ENCODE measurements around the gene NFYC. TPM values are rescaled to one million over a fixed set of nuclear protein-coding genes. Genes with fewer than 3 reads are reported as not detected.

The NFYC gene
- polyA plus RNA-seq, 6 donors from 2014 or later: 60.3 to 95.4 (median 73.0) TPM

DNA sequence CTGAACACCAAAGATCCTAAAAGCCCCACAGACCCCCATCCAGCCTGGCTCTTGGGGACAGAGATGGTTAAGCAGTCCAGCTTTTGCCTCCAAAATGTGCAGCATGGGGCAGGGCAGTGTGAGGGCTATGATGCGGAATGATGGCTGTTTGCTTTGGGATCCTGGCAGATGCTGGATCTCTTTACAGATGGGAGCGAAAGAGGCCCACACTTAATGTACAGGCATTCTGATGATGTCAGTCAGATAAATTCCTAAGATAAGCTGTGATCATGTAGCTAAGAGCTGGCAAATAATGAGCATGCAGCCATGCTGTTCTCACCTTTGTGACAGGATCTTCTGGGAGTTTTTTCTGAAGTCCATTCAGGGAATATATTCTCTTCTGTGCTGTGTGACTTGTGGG lies 74.5 kb downstream of the NFYC start:
- H3K9me3 Mint-ChIP-seq: no peaks in the 10 kb centered on the region
- peaks cover 8 to 20% of the 10 kb centered on the region in 2 donors for H3K36me3 Mint-ChIP-seq
- no peak for DNase-seq
- no peak overlapping the region for H3K4me3 Mint-ChIP-seq
- no peaks in the 10 kb centered on the region for H3K27me3 Mint-ChIP-seq
- no peak for ATAC-seq (ENCODE audit: low read depth in 2 of 2)
- H3K27ac Mint-ChIP-seq: no peak overlapping the region
- peaks cover 10 to 15% (median 13%) of the 10 kb centered on the region in 3 donors for H3K4me1 Mint-ChIP-seq

DNA sequence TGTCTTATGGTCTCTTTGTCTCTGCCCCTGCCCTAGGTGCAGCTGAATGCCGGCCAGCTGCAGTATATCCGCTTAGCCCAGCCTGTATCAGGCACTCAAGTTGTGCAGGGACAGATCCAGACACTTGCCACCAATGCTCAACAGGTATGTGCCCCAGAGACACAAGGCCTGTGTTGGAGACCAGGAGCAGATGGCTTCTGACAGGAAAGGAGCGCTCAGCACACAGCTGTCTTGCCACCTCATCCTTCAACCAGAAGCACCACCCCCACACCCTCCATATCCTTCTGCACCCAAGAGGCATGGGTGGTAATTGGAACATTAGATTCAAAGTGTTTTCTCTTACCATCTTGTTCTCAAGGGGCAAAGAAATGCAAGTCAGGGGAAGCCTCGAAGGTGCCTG lies 75.1 kb downstream of the NFYC start:
- H3K9me3 Mint-ChIP-seq: no peaks in the 10 kb centered on the region
- no peak for ATAC-seq (ENCODE audit: low read depth in 2 of 2)
- peaks cover 10 to 15% (median 13%) of the 10 kb centered on the region in 3 donors for H3K4me1 Mint-ChIP-seq
- no peaks in the 10 kb centered on the region for H3K27me3 Mint-ChIP-seq
- H3K4me3 Mint-ChIP-seq: no peak overlapping the region
- no peak overlapping the region for H3K27ac Mint-ChIP-seq
- DNase-seq: no peak
- H3K36me3 Mint-ChIP-seq: peaks cover 13 to 25% of the 10 kb centered on the region in 2 donors

DNA sequence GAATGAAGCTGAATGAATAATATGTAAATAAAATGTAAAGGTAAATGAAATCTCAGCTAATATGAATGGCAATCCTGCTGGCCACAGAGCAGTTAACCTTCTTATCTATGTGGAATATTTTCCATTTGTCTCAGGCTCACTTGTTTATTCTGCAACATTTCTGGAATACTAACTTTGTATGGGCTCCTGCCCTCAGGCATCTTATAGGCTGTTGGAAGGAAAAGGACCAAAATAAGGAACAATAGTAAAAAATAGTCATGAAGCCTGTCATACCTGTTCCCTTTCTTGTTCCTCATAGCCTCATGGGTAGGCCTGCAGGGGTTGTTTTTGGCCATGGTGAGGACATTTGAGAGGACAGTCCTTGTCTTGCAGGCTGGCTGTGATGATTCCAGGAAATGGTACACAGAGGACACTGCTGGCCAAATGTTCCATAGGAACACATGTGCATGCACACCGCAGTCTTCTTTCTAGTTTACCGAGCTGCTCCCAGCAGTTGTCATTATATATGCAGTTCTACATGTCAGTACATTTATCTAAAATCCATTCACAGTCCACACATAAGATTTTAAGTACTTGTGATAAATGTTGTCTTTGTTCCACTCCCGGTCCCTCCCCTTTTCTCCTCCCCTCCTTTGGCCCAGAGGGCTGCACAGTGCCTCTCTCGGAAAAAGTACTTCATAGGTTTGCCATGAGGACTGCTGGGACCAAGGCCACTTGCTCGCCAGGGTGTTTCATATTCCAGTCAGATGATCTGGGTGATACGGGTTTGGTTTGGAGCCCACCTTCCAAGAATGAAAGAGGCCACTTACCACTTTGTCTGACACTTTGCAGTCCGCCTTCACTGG lies 76.9 kb downstream of the NFYC start:
- no peak for ATAC-seq (ENCODE audit: low read depth in 2 of 2)
- Mint-ChIP-seq H3K27me3 (no peaks in the 10 kb centered on the region), H3K36me3 (peaks cover 13 to 25% of the 10 kb centered on the region in 2 donors), H3K4me1 (peaks cover 10 to 11% (median 11%) of the 10 kb centered on the region in 3 donors), H3K27ac (peak overlapping the region in 2 of 6 donors; percentile 4 to 16), H3K9me3 (no peaks in the 10 kb centered on the region), H3K4me3 (no peak overlapping the region)
- no peak for DNase-seq

DNA sequence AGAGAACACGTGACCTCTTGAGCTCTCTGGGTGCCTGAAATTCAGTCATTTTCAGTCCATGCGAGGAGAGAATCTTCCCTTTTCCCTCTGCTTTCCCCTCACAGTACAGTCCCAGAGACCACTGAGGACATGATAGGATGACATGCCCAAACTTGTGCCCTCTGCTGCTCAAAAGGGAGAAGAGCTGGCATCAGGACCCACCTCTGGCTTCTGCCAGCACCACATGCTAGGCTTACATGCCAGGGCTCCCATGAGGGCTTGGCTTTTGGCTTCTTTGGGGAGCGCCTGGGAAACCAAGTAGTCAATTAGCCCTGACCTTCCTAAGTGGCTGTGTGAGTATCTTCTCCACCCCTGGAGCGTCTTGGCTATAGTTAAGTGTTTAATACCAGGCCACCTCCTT lies 78.3 kb downstream of the NFYC start:
- Mint-ChIP-seq H3K4me1 (peaks cover 0 to 6% (median 3%) of the 10 kb centered on the region in 3 donors), H3K36me3 (peaks cover 13 to 14% of the 10 kb centered on the region in 2 donors), H3K27ac (no peak overlapping the region), H3K4me3 (no peak overlapping the region), H3K9me3 (no peaks in the 10 kb centered on the region), H3K27me3 (no peaks in the 10 kb centered on the region)
- DNase-seq (no peak), ATAC-seq (ENCODE audit: low read depth in 2 of 2) (no peak)

DNA sequence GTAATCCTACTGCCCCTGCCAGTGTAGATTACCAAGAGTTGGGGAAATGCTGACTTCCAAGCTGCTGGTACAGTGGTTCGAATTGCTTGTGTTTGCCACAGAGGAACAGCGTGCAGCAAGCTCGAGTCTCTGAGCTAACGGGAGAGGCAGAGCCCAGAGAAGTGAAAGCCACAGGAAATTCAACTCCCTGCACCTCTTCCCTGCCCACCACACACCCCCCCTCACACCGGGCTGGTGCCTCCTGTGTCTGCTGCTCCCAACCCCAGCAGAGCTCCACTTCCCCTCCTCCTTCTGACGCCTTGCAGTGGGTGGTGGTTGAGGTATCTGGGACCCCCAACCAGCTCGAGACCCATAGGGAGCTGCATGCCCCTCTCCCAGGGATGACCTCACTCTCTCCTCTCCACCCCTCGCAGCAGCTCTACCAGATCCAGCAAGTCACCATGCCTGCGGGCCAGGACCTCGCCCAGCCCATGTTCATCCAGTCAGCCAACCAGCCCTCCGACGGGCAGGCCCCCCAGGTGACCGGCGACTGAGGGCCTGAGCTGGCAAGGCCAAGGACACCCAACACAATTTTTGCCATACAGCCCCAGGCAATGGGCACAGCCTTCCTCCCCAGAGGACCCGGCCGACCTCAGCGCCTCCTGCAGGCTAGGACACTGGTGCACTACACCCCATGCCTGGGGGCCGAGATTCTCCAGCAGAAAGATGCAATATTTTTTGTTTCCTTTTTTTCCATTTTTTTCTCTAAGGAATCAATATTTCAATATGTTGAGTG lies 79.0 kb downstream of the NFYC start:
- peaks cover 0 to 6% (median 3%) of the 10 kb centered on the region in 3 donors for H3K4me1 Mint-ChIP-seq
- H3K27me3 Mint-ChIP-seq: no peaks in the 10 kb centered on the region
- no peak for ATAC-seq (ENCODE audit: low read depth in 2 of 2)
- H3K4me3 Mint-ChIP-seq: peak overlapping the region in 1 of 8 donors; percentile 63
- H3K9me3 Mint-ChIP-seq: no peaks in the 10 kb centered on the region
- peak overlapping the region in 1 of 6 donors; percentile 7 for H3K27ac Mint-ChIP-seq
- H3K36me3 Mint-ChIP-seq: peaks cover 13 to 14% of the 10 kb centered on the region in 2 donors
- DNase-seq: no peak

DNA sequence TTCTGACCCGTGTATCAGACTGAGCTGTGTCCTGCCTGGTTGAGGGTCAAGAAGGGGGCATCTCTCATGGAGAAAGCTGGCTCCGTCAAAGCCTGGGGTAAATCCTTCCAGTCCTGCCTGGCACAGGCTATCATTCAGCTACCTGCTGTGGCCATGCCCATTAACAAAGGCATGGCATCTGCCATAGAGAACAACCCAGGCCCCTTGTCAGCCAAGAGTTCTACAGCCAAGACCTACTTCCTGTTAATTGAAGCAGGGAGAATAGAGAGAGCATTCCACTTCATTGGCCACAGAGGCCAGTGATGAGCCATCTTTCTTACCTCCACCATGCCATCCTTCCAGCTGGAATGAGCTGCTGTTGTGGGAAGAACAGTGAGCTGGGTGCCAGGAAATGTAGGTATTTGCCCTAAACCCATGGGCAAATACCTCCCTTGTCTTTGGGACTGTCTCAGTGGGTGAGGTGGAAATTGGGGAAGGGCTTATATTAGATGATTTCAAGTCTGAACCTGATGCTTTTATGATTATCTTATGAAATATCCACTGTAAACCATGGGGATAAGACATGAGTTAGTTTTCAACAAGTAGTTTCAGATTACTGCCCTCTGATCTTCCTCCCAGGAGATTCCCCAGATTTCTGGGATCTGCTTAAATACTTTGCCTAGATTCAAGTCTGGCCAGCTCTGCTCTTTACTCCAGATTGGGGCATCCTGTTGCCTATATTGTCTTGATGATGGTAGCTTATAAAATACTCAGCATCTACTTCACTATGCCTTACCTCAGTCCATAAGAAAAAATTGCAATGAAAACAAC lies 80.8 kb downstream of the NFYC start:
- peak overlapping the region in 3 of 6 donors; percentile 30 to 65 (median 38) for H3K27ac Mint-ChIP-seq

DNA sequence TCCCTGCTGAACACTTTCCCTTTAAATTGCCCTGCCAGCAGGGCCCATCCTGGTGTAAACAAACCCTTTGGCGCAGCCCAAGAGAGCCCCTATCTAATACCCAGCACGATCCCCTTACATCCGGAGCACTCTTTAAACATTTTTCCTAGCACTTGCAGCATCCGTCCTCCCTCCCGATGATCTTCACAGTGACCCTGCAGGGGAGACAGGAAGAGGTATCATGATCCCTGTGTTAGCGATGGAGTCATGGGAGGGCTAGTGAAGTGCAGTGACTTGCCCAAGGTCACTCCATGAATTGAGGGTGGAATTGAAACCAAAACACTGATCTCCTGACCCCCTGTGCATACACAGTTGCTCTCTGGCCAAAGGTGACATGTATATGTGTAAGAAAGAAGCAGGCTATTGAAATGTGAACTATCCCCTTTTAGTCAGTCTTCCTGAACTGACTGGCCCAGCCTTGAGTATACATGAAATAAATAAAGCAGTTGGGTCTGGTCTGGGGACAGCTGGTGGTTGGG lies 82.3 kb downstream of the NFYC start:
- DNase-seq: no peak
- peaks cover 31 to 36% of the 10 kb centered on the region in 2 donors for H3K36me3 Mint-ChIP-seq
- peak overlapping the region in 1 of 6 donors; percentile 17 for H3K27ac Mint-ChIP-seq
- peaks cover 0 to 6% (median 3%) of the 10 kb centered on the region in 3 donors for H3K4me1 Mint-ChIP-seq
- ATAC-seq (ENCODE audit: low read depth in 2 of 2): no peak
- H3K27me3 Mint-ChIP-seq: no peaks in the 10 kb centered on the region
- H3K4me3 Mint-ChIP-seq: peak overlapping the region in 1 of 8 donors; percentile 13
- peaks cover 0 to 16% (median 4%) of the 10 kb centered on the region in 7 donors for H3K9me3 Mint-ChIP-seq

More for the DNA sequence above, 80.8 kb downstream of the NFYC start:
- Mint-ChIP-seq H3K27me3 (no peaks in the 10 kb centered on the region), H3K4me3 (no peak overlapping the region), H3K36me3 (peaks cover 26 to 29% of the 10 kb centered on the region in 2 donors), H3K9me3 (peaks cover 0 to 13% (median 3%) of the 10 kb centered on the region in 7 donors), H3K4me1 (peaks cover 0 to 6% (median 3%) of the 10 kb centered on the region in 3 donors)
- no peak for DNase-seq
- ATAC-seq (ENCODE audit: low read depth in 2 of 2): no peak

DNA sequence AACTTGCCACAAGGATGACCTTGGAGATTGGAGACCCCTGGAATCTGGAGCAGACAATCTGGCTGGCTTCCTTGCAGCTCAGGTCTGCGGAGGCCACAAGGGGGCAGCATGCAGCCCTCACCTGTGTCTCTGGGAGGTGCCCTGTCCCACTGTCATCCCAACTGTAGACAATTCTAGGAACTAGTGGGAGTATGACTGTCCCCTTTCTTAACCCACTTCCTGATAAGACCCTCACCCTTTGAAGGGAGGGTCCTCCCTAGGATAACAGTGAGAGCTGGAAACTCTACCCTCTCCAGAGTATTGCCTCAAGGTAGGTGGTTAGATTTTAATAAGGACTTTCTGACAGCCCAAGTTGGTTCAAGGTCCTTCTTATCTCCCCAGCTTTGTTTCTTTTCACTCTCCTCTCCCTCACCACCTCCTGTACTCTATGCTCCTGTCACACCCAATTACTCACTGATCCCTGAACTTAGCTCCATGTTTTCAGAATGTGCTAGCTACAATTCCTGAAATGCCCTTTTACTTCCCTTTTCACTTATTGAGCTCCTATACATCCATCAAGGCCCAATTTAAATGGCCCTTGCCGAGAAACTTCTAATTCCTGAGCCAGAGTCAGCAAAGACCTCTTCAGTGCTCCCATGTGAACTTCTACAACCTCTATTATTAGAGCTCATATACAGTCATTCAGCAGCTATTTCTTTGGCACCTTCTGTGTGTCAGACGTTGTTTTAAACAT lies 82.9 kb downstream of the NFYC start:
- DNase-seq (peak; percentile 40), ATAC-seq (ENCODE audit: low read depth in 2 of 2) (peak; percentile 55 to 58)
- peaks cover 31 to 37% of the 10 kb centered on the region in 2 donors for H3K36me3 Mint-ChIP-seq
- H3K4me3 Mint-ChIP-seq: peak overlapping the region in 1 of 8 donors; percentile 13
- peaks cover 0 to 6% (median 3%) of the 10 kb centered on the region in 3 donors for H3K4me1 Mint-ChIP-seq
- H3K27ac Mint-ChIP-seq: peak overlapping the region in 3 of 6 donors; percentile 7 to 18 (median 17)
- peaks cover 0 to 16% (median 4%) of the 10 kb centered on the region in 7 donors for H3K9me3 Mint-ChIP-seq
- H3K27me3 Mint-ChIP-seq: no peaks in the 10 kb centered on the region

DNA sequence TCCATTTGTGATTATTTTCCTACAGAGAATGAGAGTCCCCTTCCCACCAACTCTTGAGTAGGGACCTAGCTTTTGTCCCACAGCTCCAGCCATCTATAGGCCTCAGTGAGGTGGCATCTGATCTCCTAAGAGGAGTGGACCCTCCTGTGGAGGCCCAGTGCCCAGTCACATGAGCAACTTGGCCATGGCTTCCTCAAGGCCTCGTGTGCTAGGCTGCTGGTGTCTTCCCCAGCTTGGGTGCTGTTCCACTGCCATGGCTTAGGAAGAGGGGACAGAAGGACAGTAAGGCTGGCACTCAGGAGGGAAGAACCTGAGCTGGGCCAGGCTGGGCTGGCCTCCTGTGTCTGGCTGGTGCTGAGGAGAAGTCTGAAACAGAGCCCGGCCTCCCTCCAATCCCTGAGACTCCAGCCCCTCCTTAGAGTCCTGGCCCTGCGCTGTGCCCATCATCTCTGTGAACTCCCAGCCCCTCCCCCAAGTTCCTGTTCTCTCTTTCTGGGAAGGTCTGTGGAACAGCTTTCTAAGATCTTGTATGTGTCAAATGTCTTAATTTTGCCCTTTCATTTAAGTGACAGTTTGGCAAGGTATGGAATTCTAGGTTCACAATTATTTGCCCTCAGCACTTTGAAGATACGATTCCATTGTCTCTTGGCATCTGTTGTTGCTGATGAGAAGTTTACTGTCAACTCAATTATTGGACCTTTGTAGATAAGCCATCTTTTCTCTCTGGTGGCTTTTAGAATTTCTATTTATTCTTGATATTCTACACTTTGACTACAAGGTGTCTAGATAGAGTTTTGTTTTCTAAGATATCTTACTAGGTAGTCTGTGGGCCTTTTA lies 85.0 kb downstream of the NFYC start:
- Mint-ChIP-seq H3K4me1 (peaks cover 3 to 6% (median 5%) of the 10 kb centered on the region in 3 donors), H3K4me3 (no peak overlapping the region), H3K36me3 (peaks cover 21 to 24% of the 10 kb centered on the region in 2 donors), H3K27ac (no peak overlapping the region), H3K27me3 (no peaks in the 10 kb centered on the region), H3K9me3 (peaks cover 0 to 16% (median 4%) of the 10 kb centered on the region in 7 donors)
- no peak for DNase-seq
- no peak for ATAC-seq (ENCODE audit: low read depth in 2 of 2)

DNA sequence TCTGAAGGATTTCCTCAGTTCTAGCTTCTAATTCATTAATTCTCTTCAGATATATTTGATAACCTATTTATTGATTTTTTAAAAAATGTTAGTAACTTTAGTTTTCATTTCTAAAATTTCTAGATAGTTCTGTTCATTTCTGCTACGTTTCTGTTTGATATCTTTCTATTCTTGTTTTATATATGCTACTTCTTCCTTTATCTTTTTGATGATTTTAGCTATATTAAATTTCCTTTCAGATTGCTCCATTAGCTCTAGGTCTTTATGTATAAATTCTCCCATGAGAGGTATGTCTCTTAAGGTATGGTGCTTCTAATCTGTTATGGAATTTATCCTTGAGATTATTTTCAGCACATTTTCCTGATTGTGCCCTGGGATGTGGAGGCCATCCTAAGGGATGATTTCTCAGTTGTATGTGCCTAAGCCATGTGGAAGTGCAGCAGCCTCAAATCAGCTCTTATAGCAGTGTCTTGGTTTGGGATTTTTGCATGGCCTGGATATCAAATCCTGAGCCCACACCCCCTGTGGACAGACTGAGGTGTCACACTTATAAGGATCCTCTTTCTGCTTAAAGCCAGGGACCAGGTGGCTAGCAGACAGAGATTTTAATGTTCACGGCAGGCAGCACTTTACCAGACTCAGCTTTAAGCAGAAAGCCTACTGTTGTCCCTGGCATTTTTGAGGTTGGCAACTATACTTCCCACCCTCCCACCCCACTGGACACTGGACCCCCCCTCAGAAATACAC lies 85.9 kb downstream of the NFYC start:
- peaks cover 0 to 5% (median 0%) of the 10 kb centered on the region in 3 donors for H3K27me3 Mint-ChIP-seq
- DNase-seq (no peak), ATAC-seq (ENCODE audit: low read depth in 2 of 2) (no peak)
- peaks cover 3 to 10% (median 6%) of the 10 kb centered on the region in 3 donors for H3K4me1 Mint-ChIP-seq
- H3K27ac Mint-ChIP-seq: peak overlapping the region in 1 of 6 donors; percentile 33
- H3K36me3 Mint-ChIP-seq: peaks cover 21 to 23% of the 10 kb centered on the region in 2 donors
- H3K4me3 Mint-ChIP-seq: no peak overlapping the region
- H3K9me3 Mint-ChIP-seq: peaks cover 0 to 16% (median 4%) of the 10 kb centered on the region in 7 donors
